Body of pancreas (tissue), 4 donors: Measurements from ENCODE around the gene HRH4. TPM values are rescaled to one million over a fixed set of nuclear protein-coding genes. Genes with fewer than 3 reads are reported as not detected.

Source experiments
- ATAC-seq: fragments of 150-250 bp; one replicate; pipeline ENCODE4 v1.9.1; 2016
- DNase-seq, 4 donors: peaks; one replicate each; pipeline ENCODE4 v3.0.0-alpha.2; 2019
- H3K27ac ChIP-seq, 4 donors: fragments of 200-600 bp; sonication (generic); 1 replicate in 3 of 4; 2 replicates in 1 of 4; pipeline versions ENCODE4 v1.5.1 to v1.6.1; 2016 to 2019; ENCODE audit warnings: mild to moderate bottlenecking in 1 of 4, mixed read lengths in 1 of 4, moderate library complexity in 1 of 4
- H3K27me3 ChIP-seq, 2 donors: fragments of 200-600 bp; sonication (generic); one replicate each; pipeline ENCODE4 v1.6.0; 2016; ENCODE audit warnings: mild to moderate bottlenecking in 1 of 2
- H3K36me3 ChIP-seq, 2 donors: fragments of 200-600 bp; sonication (generic); replicated peaks in 1 of 2; 2 replicates each; pipeline ENCODE4 v1.5.1; 2016; ENCODE audit warnings: low read depth in 2 of 2; ENCODE audit not compliant: insufficient read depth in 1 of 2
- H3K4me1 ChIP-seq: fragments of 200-600 bp; sonication (generic); one replicate; pipeline ENCODE4 v1.6.0; 2016
- H3K4me3 ChIP-seq, 2 donors: fragments of 200-600 bp; sonication (generic); 1 replicate in 1 of 2; 2 replicates in 1 of 2; pipeline ENCODE4 v1.5.1; 2016 to 2019
- H3K9me3 ChIP-seq, 3 donors: fragments of 200-600 bp; sonication (generic); 1 replicate in 2 of 3; 2 replicates in 1 of 3; pipeline ENCODE4 v1.5.1; 2016
- CTCF ChIP-seq, 7 experiments: fragments of 450-650 bp in 4 of 7; fragments of 200-600 bp in 3 of 7; sonication (generic) in 3 of 7; IDR thresholded peaks; one replicate each; pipeline ENCODE4 v1.5.1; 2016 to 2019; ENCODE audit warnings: antibody characterized with exemption in 7 of 7
- POLR2A ChIP-seq, 3 donors: fragments of 450-650 bp; IDR thresholded peaks; one replicate each; pipeline ENCODE4 v1.6.1; 2016; ENCODE audit warnings: antibody characterized with exemption in 3 of 3, mild to moderate bottlenecking in 2 of 3
- WGBS, 2 donors: methylation state at CpG; one replicate each; pipeline ENCODE4 v1.1.5; 2017; 5-methylcytosine and 5-hydroxymethylcytosine counted together
- intact Hi-C: fragments of 100-400 bp; cut with DNase I; formaldehyde crosslinking; loops from one replicate; pipeline ENCODE4 v1.15.1; 2023
- total RNA-seq, 2 donors: library from RNA; depleted of rRNA; stranded (reverse); fragments of >200 nt; gene quantifications; one replicate each; pipeline ENCODE4 v1.1.0, GENCODE V29; 2016

HRH4 gene
- total RNA-seq, 2 donors from 2014 or later, result not detected

- WGBS, 2 donors, result 67 to 76% methylated on average over 7 of the region's 7 CpGs
- Histone ChIP-seq H3K27ac (no peak overlapping the region), H3K27me3 (no peaks in the 10 kb centered on the region), H3K36me3 (no peaks in the 10 kb centered on the region), H3K9me3 (no peaks in the 10 kb centered on the region), H3K4me3 (no peak overlapping the region), H3K4me1 (no peaks in the 10 kb centered on the region)
- intact Hi-C loops, result no loop called here
- no peak for TF ChIP-seq CTCF (IDR thresholded peaks at IDR 0.05)
- no peak for TF ChIP-seq POLR2A (IDR thresholded peaks at IDR 0.05)
- ATAC-seq (no peak), DNase-seq (no peak)
These were observed 42.5 kb downstream of the HRH4 start for GRCh38 chr18:24502667-24503523.

GRCh38 chr18:24504401-24504800 is 44.0 kb downstream of the HRH4 start:
- H3K27me3 ChIP-seq, result no peaks in the 10 kb centered on the region
- WGBS, 2 donors, result 91% methylated on average over 4 of the region's 4 CpGs

GRCh38 chr18:24506175-24506574 is 45.7 kb downstream of the HRH4 start:
- no peaks in the 10 kb centered on the region for H3K27me3 ChIP-seq
- no peak overlapping the region for H3K27ac ChIP-seq
- no peak for ATAC-seq
- intact Hi-C loops, result no loop called here
- H3K36me3 ChIP-seq, result no peaks in the 10 kb centered on the region
- H3K4me3 ChIP-seq, result no peak overlapping the region
- H3K9me3 ChIP-seq, result no peaks in the 10 kb centered on the region
- TF ChIP-seq POLR2A (IDR thresholded peaks at IDR 0.05) (no peak), CTCF (IDR thresholded peaks at IDR 0.05) (no peak)
- DNase-seq, result no peak
- 88 to 96% methylated on average over 6 of the region's 6 CpGs for WGBS, 2 donors
- H3K4me1 ChIP-seq, result no peaks in the 10 kb centered on the region

More at GRCh38 chr18:24504401-24504800, 44.0 kb downstream of the HRH4 start:
- intact Hi-C loops, result no loop called here
- no peaks in the 10 kb centered on the region for H3K36me3 ChIP-seq
- TF ChIP-seq POLR2A (IDR thresholded peaks at IDR 0.05) (no peak), CTCF (IDR thresholded peaks at IDR 0.05) (no peak)
- DNase-seq (no peak), ATAC-seq (no peak)
- H3K27ac ChIP-seq, result no peak overlapping the region
- H3K9me3 ChIP-seq, result no peaks in the 10 kb centered on the region
- no peaks in the 10 kb centered on the region for H3K4me1 ChIP-seq
- H3K4me3 ChIP-seq, result no peak overlapping the region

GRCh38 chr18:24509435-24509834 is 49.0 kb downstream of the HRH4 start:
- no peak overlapping the region for H3K4me3 ChIP-seq
- H3K9me3 ChIP-seq, result no peaks in the 10 kb centered on the region
- H3K36me3 ChIP-seq, result no peaks in the 10 kb centered on the region
- no peaks in the 10 kb centered on the region for H3K4me1 ChIP-seq
- intact Hi-C loops, result no loop called here
- ATAC-seq, result no peak
- H3K27ac ChIP-seq, result no peak overlapping the region
- DNase-seq, result peak in 1 of 4 donors; percentile 14
- TF ChIP-seq POLR2A (IDR thresholded peaks at IDR 0.05) (no peak), CTCF (IDR thresholded peaks at IDR 0.05) (no peak)
- H3K27me3 ChIP-seq, result no peaks in the 10 kb centered on the region
- 54 to 67% methylated on average over 1 of the region's 1 CpG for WGBS, 2 donors

GRCh38 chr18:24514439-24514838 is 54.0 kb downstream of the HRH4 start:
- ATAC-seq (no peak), DNase-seq (no peak)
- Histone ChIP-seq H3K4me1 (no peaks in the 10 kb centered on the region), H3K4me3 (no peak overlapping the region), H3K36me3 (no peaks in the 10 kb centered on the region), H3K27ac (no peak overlapping the region), H3K9me3 (no peaks in the 10 kb centered on the region), H3K27me3 (no peaks in the 10 kb centered on the region)
- TF ChIP-seq CTCF (IDR thresholded peaks at IDR 0.05) (peak in 6 of 7 experiments; percentile 15 to 35 (median 25)), POLR2A (IDR thresholded peaks at IDR 0.05) (no peak)
- 62 to 73% methylated on average over 2 of the region's 2 CpGs for WGBS, 2 donors
- intact Hi-C loops, result no loop called here
